ENCODE data around the gene FBXL16.

GRCh38 chr16:716768-717325, 11.2 kb upstream of the FBXL16 start:
- TF ChIP-seq CTCF (conservative IDR thresholded peaks at IDR 0.05; ENCODE audit: low read length), result no peak
- no peak for TF ChIP-seq EZH2phosphoT487 (IDR thresholded peaks at IDR 0.05; ENCODE audit: borderline replicate concordance)

Data from Loucy (cell line).